HG03135 (cell line): Measurements from ENCODE around the gene HDAC9.

Experiments
- ATAC-seq: cut with Tn5 transposase; IDR thresholded peaks from one replicate; pipeline ENCODE4 v1.9.1; 2021; ENCODE audit warnings: mild to moderate bottlenecking, moderate library complexity; ENCODE audit not compliant: unreplicated experiment

The HDAC9 gene

DNA sequence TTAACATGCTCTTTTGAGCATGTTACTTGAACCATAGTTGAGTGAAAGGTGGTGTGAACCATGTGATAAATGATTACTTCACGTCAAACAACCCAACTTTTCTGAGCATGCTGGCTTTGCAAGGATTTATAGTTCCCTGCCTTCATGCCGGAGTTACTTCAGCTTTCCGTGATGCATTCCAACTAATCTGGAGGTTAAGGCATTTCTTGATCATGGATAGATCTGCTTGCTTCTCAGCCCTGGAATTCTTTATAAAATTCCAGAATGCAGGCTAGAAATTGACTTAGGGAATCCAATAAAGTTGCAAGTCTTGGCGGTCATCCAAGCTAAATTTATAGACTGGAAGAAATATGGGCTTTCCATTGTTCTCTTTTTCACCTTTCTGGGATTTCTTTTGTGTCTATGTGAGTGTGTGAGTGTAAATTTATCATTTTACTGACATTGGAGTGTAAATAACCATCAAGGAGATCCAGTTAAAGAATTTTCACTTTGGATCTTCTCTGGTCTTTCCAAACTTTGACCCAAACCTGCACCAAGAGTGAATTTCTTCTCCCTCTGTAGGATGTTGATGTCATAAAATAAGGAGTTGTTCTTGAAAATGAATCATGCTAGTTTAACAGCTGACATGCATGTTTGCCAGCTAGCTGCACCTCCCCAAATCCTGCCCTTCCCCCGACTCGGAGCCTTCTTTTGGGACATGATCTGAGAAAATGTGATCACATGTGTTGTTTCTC, 332.9 kb downstream of the HDAC9 start:
- ATAC-seq: no peak

DNA sequence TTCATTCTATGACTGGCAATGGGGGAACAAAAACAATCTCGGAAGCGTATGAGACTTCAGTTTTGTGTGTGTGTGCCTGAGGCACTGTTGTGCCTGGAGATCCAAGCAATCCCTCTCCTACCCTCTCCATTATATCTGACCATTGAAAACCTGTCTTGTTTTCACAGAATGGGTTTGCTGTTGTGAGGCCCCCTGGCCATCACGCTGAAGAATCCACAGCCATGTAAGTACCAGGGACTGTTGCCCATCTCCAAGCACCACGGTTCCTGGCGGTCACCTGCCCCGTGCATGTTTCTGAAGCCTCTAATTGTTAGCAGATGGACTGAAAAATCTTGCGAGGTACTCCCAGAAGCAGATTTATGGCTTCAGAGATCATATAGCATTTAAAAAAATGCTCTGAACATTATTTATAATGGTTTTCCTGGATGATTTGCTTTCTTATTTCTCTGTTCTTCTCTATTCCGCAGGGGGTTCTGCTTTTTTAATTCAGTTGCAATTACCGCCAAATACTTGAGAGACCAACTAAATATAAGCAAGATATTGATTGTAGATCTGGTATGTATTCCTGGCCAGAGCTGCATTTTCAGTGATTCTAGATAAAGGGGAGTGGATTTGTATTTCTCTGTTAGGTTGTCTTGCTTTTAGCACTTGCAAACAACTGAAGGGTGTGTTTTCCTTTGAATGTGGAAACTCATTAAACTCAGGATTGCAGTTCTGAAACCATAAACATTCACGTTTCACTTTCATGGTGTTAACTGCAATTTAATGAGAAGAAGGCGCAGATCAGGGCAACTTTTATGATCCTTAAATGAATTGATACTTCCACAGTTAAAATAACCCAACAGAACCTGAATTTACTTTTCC, 333.7 kb downstream of the HDAC9 start:
- no peak for ATAC-seq

DNA sequence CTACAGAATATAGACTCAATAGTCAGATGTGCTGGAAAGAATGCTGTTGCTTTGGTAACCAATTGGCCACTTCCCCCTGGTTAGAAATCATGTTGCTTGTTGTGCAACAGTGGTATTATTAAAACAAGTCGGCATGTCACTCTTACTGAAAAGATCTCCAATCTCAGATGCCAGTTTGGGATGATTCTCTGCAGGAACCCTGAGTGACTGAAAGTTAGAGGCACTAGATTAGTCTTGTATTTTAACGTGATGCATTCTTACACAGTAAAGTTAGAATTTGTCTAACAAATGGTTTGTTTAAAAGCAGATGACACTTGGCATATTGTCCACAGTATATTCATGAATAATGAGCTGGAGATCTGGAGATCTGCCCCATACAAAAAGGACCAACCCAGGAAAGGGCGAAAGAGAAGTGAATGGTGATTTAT, 334.3 kb downstream of the HDAC9 start:
- no peak for ATAC-seq

DNA sequence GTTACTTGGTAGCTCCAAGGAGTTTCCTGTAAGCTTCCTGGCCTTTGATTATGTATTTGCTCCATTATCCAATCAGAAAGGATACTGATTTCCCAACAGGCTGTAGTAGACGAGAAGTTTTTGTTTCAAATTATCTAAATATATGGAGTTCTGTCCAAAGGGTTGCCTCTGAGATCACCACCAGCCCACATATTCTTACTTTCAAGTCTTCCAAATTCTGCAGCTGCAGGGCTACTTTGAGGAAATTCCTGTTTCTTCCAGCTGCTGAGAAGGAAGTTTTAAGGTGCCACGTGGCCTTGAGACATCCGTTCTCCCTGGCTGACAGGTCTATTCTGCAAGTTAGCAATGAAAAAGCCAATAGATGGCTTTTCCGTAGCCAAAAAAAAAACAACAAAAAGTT, 335.9 kb downstream of the HDAC9 start:
- no peak for ATAC-seq

DNA sequence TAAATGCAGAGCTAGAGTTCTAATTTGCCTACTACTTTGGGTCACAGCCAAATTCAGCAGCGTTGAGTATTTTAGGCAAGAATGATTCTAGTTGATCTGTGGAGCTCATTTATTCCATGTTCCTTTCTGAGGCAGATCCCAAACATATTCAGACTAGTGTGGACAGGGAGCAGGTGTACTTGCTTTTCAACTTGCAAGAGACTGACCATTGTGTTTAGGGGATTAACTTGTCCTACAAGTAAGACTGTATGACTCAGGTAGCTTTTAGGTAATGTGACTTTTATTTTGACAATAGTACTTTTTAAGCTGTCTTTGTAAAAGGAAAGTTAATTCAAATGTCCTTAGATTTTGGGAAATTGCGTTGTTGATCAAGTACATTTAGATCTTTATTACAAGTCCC, 336.4 kb downstream of the HDAC9 start:
- no peak for ATAC-seq

DNA sequence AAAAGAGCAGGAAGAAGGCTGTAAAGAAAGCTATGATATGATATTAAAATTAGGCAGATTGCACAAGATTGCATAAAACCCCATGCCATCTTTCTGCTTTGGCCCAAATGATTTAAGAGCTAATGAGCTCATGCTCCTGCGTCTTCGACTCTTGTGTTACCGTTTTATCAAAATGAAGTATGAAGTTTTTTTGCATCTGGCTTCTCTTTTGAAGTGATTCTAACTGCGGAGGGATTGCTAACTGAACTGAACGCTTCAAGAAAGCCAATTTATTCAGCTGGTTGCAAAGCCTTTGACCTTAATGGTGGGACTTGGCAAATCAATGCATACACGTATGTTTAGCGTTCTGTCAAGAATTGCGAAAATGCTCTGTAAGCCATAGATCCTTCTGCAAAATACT, 339.0 kb downstream of the HDAC9 start:
- ATAC-seq: no peak

DNA sequence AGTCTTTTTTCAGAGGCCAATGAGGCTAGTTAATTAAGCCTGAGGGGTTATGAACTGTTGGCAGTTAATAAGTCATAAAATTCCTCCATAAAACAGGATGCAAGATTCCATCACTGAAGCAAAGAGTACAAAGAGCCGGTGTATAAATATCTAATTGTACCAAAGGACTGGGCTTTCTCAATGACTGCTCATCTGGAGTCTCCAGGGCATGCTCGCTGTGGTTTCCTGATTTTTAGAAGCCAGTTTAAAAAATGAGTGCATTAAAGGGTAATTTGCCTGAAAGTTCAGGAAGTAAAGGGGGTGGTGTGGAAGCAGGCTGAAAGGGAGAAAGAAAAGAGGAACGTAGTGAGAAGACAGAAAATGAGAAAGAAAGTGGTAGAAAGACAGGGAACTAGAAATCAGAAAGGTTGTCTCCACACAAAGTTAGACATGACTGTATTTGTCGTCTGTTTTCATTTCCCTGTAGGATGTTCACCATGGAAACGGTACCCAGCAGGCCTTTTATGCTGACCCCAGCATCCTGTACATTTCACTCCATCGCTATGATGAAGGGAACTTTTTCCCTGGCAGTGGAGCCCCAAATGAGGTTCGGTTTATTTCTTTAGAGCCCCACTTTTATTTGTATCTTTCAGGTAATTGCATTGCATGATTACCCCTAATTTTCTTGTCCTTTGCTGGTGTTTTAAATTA, 339.6 kb downstream of the HDAC9 start:
- no peak for ATAC-seq

DNA sequence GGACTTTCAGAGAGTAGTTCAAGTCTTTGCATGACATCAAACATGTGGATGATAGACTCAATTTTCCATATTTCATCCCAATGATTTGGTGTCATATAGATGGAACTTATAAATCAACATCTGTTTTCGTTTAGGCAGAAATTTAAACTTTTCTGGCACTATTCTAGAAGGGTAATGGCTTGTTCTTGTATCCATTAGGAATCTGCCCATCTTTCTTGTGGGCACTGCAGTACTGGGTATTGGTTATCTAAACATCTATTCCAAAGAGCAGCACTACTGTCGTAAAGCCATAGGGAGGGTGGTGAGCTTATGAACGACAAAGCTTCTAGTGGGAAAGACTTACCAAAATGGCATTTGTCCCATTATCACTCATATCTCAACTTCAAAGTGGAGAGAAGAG, 348.4 kb downstream of the HDAC9 start:
- ATAC-seq: no peak

DNA sequence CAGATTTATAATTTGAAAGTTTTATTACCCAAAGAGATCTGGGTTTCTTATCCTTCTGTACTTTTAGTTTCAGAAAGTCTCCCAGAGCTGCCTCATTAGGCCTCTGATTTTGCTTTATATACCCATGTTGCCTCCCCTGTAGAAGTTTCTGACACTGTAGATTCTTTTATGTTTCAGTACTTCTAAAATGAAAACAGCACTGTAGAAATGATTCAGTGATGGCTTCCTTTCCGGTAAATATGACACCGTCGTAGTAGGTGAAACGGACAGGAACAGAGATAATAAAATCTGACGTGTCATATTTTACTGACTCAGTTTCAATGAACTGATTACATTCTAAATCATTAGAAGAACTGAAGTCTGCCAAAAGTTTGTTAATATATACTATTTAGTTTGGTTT, 349.2 kb downstream of the HDAC9 start:
- no peak for ATAC-seq

DNA sequence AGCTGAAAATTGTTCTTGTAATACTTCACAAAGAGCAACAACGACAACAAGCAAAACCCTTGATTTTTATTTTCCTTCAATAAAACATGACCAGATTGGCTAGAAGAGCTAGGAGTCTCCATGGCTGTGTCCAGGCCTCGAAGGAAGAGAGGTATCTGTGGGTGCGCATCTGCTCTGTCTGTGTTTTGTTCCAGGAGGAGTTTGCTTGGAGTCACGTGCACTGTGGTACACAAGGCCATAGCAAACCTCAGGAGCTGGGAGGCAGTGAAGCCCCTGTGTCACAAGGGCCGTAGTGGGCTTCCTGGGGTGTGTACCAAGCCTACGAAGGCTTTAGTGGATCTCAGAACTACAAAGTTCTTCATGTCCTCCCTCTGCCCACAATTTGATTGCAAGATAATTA, 350.2 kb downstream of the HDAC9 start:
- ATAC-seq: no peak

DNA sequence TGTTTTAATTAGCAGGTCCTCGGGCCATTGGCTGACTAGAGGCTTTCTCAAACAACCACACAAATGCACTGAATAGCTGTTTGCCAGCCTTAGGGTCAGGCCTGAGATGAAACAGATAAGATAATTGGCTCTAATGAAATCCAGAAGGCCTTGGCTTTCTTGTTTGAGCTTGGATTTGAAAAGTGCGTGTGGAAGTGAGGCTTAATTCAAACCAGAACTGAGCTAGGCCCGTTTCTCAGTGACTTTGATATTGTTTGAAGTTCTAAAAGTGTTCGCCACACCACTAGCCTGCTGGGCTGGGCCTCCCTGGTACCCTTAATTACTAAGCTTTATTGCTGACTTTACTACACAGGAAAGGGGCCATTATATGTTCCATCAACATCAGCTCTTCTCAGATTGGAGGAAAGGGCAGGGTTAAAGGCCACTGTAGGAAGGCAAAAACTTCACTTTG, 351.2 kb downstream of the HDAC9 start:
- ATAC-seq: no peak

DNA sequence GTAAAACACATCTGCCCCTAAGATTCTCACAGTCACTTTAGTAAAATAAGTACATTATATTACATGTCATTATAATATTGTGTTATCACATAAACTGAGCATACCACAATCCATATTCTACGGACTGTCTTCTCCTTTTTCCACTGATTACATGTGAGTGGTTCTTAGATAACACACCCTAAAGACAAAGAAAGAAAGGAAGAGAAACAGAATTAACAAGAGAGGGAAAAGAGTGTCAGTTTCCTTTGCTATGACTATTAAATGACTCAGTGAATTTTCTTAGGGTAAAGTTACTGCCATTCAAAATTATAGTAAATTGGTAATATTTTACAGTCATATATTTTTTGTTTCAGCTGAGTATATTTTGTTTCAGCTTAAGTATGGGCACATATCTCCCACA, 353.6 kb downstream of the HDAC9 start:
- no peak for ATAC-seq

DNA sequence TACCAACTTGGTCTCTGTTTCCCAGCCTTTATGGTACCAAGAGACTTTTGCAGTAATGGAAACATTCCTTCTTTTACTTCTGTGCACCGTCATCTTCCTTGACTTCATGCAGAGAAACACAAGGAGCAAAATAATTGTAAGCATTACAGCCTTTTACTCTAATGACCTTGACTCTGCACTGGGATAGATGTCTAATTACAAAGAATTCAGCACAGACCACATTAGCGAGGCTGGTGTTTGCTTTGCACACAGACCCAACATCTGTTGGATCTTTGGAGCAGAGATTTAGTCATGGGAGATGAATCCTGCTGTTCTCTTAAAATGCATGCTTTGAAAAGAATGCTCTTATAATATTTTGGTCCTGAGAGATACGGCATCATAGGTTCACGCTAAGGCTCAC, 360.2 kb downstream of the HDAC9 start:
- no peak for ATAC-seq

DNA sequence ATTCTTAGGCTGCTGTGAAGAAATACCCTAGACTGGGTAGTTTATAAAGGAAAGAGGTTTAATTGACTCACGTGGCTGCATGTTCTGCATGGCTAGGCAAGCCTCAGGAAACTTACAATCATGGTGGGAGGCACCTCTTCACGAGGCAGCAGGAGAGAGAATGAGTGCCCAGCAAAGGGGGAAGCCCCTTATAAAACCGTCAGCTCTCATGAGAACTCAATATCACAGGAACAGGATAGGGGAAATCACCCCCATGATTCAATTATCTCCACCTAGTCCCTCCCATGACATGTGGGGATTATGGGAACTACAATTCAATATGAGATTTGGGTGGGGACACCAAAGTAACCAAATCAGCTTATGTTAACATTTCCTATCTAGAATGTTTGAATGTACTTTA, 362.7 kb downstream of the HDAC9 start:
- ATAC-seq: no peak

DNA sequence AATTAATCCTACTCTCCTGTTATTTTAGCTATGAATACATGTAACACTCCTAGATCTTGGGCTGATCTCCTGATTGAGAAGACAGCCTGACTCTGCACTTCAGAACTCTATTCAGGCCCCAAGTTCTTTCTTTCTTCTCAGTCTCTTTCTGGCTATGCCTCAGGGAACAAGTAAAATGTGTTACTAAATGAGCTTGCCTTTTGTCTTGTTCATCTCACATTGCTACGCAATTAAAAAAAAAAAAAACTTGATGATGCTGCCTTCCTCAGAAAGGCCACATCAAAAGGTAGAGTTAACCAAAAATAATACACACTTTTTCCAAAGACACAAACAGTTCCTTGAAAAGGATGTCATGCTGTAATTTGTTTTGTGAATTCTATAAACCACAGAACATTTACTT, 363.8 kb downstream of the HDAC9 start:
- no peak for ATAC-seq

DNA sequence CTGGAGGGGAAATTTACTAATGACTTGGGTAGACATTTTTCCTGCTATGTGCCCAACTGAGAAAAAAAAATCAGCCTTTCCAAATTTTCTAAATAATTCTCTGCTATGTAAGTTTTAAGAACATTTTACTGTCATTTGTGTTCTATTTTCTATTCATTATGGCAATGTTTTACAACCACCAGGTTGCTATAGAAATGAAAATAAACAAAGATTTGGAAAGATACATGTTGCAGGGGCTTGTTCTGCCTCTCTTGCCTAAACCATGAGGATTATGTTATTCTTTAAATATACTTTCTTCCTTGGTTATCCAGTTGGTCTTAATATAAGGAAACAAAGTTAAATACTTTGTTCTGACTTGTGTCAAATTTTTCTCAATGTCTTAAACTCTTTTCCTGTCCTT, 364.7 kb downstream of the HDAC9 start:
- ATAC-seq: no peak

DNA sequence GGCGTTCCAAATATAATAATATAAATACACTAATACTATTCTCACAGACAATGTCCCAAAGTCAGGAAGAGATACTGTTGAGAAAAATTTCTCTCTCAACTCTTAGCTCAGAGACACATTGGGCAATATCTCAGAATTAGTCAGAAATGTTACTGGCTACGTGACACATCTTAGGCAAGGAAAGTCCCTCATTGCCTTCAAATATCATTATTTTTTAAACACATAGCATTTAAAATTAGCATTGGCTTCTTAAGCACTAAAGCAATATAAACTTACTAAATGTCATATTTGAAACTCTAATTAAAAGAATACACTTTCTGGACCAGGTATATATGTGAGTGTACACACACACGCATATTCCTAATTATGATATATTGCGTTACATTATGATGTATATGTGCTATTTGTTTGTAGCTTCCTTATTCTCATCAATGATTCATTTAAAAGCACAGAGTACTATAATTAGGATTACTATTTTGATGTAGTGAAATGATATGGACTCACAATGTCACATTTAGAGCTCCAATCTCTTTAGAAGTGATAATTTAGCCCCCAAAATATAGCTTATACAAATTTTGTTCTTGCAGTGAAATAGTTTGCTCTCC, 366.1 kb downstream of the HDAC9 start:
- ATAC-seq: no peak

DNA sequence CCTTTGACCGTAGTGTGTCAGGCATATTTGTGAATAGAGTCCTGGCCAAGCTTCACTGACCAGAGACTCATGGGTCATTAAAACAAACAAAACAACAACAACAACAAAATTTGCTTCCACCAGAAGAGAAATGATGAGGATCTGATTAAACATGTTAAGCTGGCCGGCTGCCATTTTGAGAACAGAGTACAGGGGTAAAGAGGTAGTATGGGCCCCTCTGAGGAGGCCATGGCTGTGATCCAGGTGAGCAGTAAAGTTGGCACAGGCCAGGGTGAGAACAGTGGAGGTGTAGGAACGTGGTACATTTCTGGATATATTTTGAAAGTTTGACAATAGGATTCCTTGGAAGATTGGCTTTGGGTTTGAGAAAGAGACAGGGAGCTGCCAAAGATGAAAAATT, 369.4 kb downstream of the HDAC9 start:
- no peak for ATAC-seq

DNA sequence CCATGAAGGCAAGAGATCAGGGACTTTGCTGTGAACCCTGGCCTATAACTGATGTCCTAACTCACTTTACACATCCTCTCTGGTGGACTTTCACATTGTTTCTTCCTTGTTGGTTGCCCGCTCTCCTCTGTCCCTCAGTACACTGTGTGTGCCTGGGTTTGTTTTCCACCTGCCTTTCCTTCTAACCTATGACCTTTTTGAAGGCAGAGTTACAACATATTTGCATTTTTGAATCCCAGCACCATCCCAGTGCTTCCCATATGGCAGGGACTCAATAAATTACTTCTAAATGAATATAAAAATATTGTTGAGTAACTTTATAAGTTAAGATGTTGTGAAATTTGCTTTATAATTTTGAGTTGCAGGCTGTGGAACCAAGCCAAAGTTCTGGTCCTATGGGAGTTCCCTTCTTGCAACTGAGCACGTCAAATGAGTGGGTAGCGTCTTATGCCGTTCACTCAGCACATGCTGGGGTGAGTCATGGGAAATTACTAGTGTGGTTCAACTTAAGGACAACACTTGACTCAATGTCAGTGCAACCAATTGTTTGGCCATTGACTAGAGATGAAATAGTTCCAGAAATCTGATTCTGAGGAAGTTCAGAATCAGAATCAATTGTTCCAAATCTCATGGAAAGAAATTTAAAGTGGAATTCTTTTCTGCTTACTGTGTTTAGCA, 370.9 kb downstream of the HDAC9 start:
- ATAC-seq: no peak

DNA sequence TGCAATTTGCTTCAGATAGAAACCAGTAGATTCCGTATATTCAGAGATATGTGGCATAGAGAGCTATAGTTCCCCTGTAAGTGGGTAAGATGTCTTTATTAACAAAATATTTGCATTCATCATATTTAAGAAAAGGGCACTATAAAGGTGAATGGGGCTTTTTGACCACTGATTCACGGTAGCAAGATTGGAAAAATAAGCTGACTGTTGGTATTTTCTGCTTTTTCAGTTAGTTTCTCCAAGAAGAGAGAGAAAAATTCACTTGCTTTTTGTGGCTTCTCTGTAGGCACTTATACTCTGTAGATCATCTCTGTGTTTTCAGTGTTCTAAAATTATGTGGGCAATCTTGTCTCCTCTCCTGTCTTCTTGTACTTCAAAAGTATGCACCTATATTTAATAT, 376.8 kb downstream of the HDAC9 start:
- ATAC-seq: no peak
